ENCODE data around the gene TAS2R3.

DNA sequence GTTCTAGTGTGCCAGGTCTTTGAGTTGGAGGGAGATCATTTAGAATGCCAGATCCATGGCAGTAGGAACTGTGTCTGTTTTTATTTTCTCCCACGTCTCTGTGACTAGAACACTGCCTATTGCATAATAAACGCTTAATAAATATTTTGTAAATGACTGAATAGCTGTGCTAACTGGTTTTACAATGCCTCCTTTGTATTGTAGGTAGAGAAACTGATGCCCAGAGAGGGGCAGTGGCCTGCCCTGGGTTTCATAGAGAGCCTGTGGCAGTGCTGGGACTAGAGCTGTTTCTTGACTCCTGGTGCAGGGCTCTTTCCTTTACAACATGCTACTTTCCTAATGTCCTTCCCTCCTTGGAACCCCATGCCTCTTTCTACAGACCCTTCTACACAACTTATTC, 28.6 kb downstream of the TAS2R3 start:
- no peak for TF ChIP-seq CTCF (IDR thresholded peaks at IDR 0.05)
- no peak for TF ChIP-seq TCF7L2 (IDR thresholded peaks at IDR 0.05; ENCODE audit: low read depth, low read length)

Measured in Panc1 (cell line).